Fibroblast of pulmonary artery (primary cell): ENCODE measurements around the gene SELPLG.
"Not testable (repeated sequence)": the region's sequence is repeated elsewhere in the genome, so short reads cannot be mapped to it uniquely, and the experiment has no call there.

Experiments
- DNase-seq: peaks from one replicate; pipeline ENCODE4 v3.0.0-alpha.2; 2010; ENCODE audit warnings: low read depth
- H3K4me3 ChIP-seq: replicated peaks from 2 replicates; pipeline ENCODE4 v1.5.1; 2011; ENCODE audit warnings: low read depth, mild to moderate bottlenecking, control low read depth, low read length, moderate library complexity
- CTCF ChIP-seq: IDR thresholded peaks from 2 replicates; pipeline ENCODE4 v1.5.1; 2011; ENCODE audit warnings: mild to moderate bottlenecking, control low read depth, low read length, inconsistent platforms; ENCODE audit errors: missing control alignments

SELPLG gene

GRCh38 chr12:108635997-108636808, 2.5 kb upstream of the SELPLG start:
- DNase-seq: no peak
- no peak for TF ChIP-seq CTCF
- H3K4me3 ChIP-seq: no peak overlapping the region

- no peak overlapping the region for H3K4me3 ChIP-seq
- no peak for DNase-seq
- TF ChIP-seq CTCF: no peak
Measured at GRCh38 chr12:108635201-108635996, 1.7 kb upstream of the SELPLG start.

GRCh38 chr12:108634341-108634751, 652 bp upstream of the SELPLG start:
- H3K4me3 ChIP-seq: no peak overlapping the region
- no peak for DNase-seq

GRCh38 chr12:108633081-108633533, 587 bp downstream of the SELPLG start:
- H3K4me3 ChIP-seq: no peak overlapping the region
- DNase-seq: no peak
- TF ChIP-seq CTCF: no peak

More at GRCh38 chr12:108634341-108634751, 652 bp upstream of the SELPLG start:
- no peak for TF ChIP-seq CTCF

GRCh38 chr12:108631261-108631660, 2.4 kb downstream of the SELPLG start:
- not testable (repeated sequence) for H3K4me3 ChIP-seq, DNase-seq

- no peak for TF ChIP-seq CTCF
- DNase-seq: no peak
- no peak overlapping the region for H3K4me3 ChIP-seq
Measured at GRCh38 chr12:108630481-108631207, 3.0 kb downstream of the SELPLG start.
